Measurements from ENCODE around the gene AFDN.

The AFDN gene

GRCh38 chr6:167806061-167806700, 20.5 kb upstream of the AFDN start:
- peaks cover 6% of the 10 kb centered on the region for H3K27me3 ChIP-seq (ENCODE audit: low read depth, low read length)
- no peak overlapping the region for H3K4me3 ChIP-seq (ENCODE audit: low read depth in 1 of 2, low read length in 2 of 2)
- no peaks in the 10 kb centered on the region for H3K36me3 ChIP-seq (ENCODE audit: control insufficient read depth in 1 of 2, insufficient read depth in 2 of 2, low read length in 2 of 2)
- H3K4me1 ChIP-seq (ENCODE audit: control insufficient read depth in 1 of 2, insufficient read depth in 2 of 2, low read length in 2 of 2), result no peaks in the 10 kb centered on the region
- no peak overlapping the region for H3K27ac ChIP-seq (ENCODE audit: low read length)
- no peaks in the 10 kb centered on the region for H3K9me3 ChIP-seq (ENCODE audit: control insufficient read depth in 1 of 2, low read length in 2 of 2)

GRCh38 chr6:167807200-167807599, 19.5 kb upstream of the AFDN start:
- H3K27me3 ChIP-seq (ENCODE audit: low read depth, low read length), result peaks cover 6% of the 10 kb centered on the region
- no peak overlapping the region for H3K4me3 ChIP-seq (ENCODE audit: low read depth in 1 of 2, low read length in 2 of 2)
- H3K36me3 ChIP-seq (ENCODE audit: control insufficient read depth in 1 of 2, insufficient read depth in 2 of 2, low read length in 2 of 2), result no peaks in the 10 kb centered on the region
- H3K27ac ChIP-seq (ENCODE audit: low read length), result no peak overlapping the region
- H3K9me3 ChIP-seq (ENCODE audit: control insufficient read depth in 1 of 2, low read length in 2 of 2), result no peaks in the 10 kb centered on the region
- no peaks in the 10 kb centered on the region for H3K4me1 ChIP-seq (ENCODE audit: control insufficient read depth in 1 of 2, insufficient read depth in 2 of 2, low read length in 2 of 2)

GRCh38 chr6:167807756-167808155, 19.0 kb upstream of the AFDN start:
- Histone ChIP-seq H3K27ac (ENCODE audit: low read length) (no peak overlapping the region), H3K9me3 (ENCODE audit: control insufficient read depth in 1 of 2, low read length in 2 of 2) (no peaks in the 10 kb centered on the region), H3K27me3 (ENCODE audit: low read depth, low read length) (peaks cover 6% of the 10 kb centered on the region), H3K4me1 (ENCODE audit: control insufficient read depth in 1 of 2, insufficient read depth in 2 of 2, low read length in 2 of 2) (no peaks in the 10 kb centered on the region), H3K4me3 (ENCODE audit: low read depth in 1 of 2, low read length in 2 of 2) (no peak overlapping the region), H3K36me3 (ENCODE audit: control insufficient read depth in 1 of 2, insufficient read depth in 2 of 2, low read length in 2 of 2) (no peaks in the 10 kb centered on the region)

DNA sequence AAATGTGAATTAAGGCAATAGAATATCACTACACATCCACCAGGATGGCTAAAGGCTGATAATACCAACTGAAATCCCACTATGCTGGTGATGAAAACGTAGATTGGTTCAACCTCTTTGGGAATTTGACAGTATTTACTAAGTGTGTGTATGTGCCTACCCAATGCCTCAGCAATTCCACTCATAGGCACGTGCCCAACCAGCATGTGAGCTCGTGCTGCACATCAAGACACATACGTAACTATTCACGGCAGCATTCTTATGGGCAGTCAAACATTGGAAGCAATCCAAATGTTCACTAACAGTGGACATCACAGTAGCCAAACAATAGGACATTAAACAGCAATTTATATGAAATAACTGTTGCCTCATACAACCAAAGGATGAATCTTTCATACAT, 15.7 kb upstream of the AFDN start:
- Histone ChIP-seq H3K27ac (ENCODE audit: low read length) (no peak overlapping the region), H3K9me3 (ENCODE audit: control insufficient read depth in 1 of 2, low read length in 2 of 2) (no peaks in the 10 kb centered on the region), H3K4me1 (ENCODE audit: control insufficient read depth in 1 of 2, insufficient read depth in 2 of 2, low read length in 2 of 2) (no peaks in the 10 kb centered on the region), H3K4me3 (ENCODE audit: low read depth in 1 of 2, low read length in 2 of 2) (no peak overlapping the region), H3K27me3 (ENCODE audit: low read depth, low read length) (no peaks in the 10 kb centered on the region), H3K36me3 (ENCODE audit: control insufficient read depth in 1 of 2, insufficient read depth in 2 of 2, low read length in 2 of 2) (no peaks in the 10 kb centered on the region)

GRCh38 chr6:167811442-167812087, 15.1 kb upstream of the AFDN start:
- no peak overlapping the region for H3K27ac ChIP-seq (ENCODE audit: low read length)
- no peaks in the 10 kb centered on the region for H3K9me3 ChIP-seq (ENCODE audit: control insufficient read depth in 1 of 2, low read length in 2 of 2)
- no peak overlapping the region for H3K4me3 ChIP-seq (ENCODE audit: low read depth in 1 of 2, low read length in 2 of 2)
- no peaks in the 10 kb centered on the region for H3K4me1 ChIP-seq (ENCODE audit: control insufficient read depth in 1 of 2, insufficient read depth in 2 of 2, low read length in 2 of 2)
- no peaks in the 10 kb centered on the region for H3K36me3 ChIP-seq (ENCODE audit: control insufficient read depth in 1 of 2, insufficient read depth in 2 of 2, low read length in 2 of 2)
- no peaks in the 10 kb centered on the region for H3K27me3 ChIP-seq (ENCODE audit: low read depth, low read length)

DNA sequence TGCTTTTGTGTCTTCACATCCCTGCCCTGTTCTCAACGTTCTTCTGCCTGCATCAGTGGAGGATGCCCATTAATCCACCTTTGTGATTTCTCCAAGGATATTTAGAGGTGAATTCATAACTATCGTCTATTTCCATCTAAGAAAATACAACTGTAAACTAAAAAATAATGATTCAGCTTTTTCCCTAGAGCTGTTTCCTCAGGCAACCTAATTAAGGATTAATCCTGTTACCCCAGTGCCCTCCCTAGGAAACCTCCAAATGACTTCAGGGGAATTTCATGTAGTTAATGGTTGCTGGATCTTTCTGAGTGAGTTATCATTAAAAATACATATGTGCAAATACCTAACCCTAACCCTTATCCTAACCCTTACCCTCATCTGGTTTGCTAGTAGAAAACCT, 14.6 kb upstream of the AFDN start:
- no peaks in the 10 kb centered on the region for H3K27me3 ChIP-seq (ENCODE audit: low read depth, low read length)
- no peaks in the 10 kb centered on the region for H3K9me3 ChIP-seq (ENCODE audit: control insufficient read depth in 1 of 2, low read length in 2 of 2)
- no peak overlapping the region for H3K4me3 ChIP-seq (ENCODE audit: low read depth in 1 of 2, low read length in 2 of 2)
- no peak overlapping the region for H3K27ac ChIP-seq (ENCODE audit: low read length)
- H3K36me3 ChIP-seq (ENCODE audit: control insufficient read depth in 1 of 2, insufficient read depth in 2 of 2, low read length in 2 of 2), result no peaks in the 10 kb centered on the region
- no peaks in the 10 kb centered on the region for H3K4me1 ChIP-seq (ENCODE audit: control insufficient read depth in 1 of 2, insufficient read depth in 2 of 2, low read length in 2 of 2)

DNA sequence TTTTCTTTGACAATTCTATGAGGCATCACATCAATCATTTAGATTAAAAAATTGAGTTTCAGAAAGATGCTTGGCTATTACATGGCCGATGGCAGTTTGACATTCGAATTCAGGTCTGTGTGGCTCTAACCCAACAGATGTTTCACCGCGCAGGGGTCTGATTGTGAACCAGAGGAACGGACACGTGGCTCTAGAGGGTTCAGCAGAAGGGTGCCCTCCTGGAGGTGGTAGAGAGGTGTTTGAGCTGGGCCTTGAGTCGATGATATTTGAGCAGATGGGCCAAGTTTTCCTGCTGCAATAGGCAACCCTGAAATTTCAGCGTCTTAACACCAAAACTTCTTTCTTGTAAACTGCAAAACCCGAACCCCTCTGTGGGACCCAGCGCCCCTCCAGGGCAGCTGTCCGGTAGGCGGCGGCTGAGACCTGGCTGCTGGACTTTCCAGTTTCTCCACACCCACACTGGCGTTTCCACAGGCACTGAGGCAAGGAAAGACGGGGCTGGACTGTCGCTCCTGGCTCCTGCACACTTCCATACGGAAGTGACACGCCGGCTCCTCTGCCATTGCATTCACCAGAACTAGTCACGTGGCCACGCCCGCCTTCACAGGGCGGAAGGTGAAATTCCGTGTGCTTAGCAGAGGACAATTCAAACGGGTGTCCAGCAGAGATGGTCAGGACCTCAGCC, 11.3 kb upstream of the AFDN start:
- Histone ChIP-seq H3K27me3 (ENCODE audit: low read depth, low read length) (no peaks in the 10 kb centered on the region), H3K4me3 (ENCODE audit: low read depth in 1 of 2, low read length in 2 of 2) (no peak overlapping the region), H3K9me3 (ENCODE audit: control insufficient read depth in 1 of 2, low read length in 2 of 2) (no peaks in the 10 kb centered on the region), H3K36me3 (ENCODE audit: control insufficient read depth in 1 of 2, insufficient read depth in 2 of 2, low read length in 2 of 2) (no peaks in the 10 kb centered on the region), H3K27ac (ENCODE audit: low read length) (no peak overlapping the region), H3K4me1 (ENCODE audit: control insufficient read depth in 1 of 2, insufficient read depth in 2 of 2, low read length in 2 of 2) (no peaks in the 10 kb centered on the region)

DNA sequence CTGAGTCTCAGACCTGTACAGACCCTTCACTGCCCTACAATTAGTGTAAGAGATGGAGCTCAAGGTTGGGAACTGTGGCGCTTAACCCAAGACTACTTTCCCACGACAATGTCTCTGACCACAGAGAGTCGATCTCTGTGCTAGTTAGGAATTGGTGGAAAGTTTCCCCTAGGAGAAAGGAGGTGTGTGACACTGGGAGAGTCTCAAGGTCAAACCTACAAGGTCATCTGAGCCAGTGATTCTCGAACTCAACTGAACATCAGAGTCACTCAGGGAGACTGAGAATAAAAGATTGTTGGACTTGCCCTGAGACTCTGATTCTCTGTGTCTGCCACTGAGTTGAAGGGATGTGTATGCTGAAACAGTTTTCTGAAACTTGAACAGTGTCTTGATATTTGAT, 9.7 kb upstream of the AFDN start:
- Histone ChIP-seq H3K36me3 (ENCODE audit: control insufficient read depth in 1 of 2, insufficient read depth in 2 of 2, low read length in 2 of 2) (no peaks in the 10 kb centered on the region), H3K27ac (ENCODE audit: low read length) (no peak overlapping the region), H3K4me1 (ENCODE audit: control insufficient read depth in 1 of 2, insufficient read depth in 2 of 2, low read length in 2 of 2) (no peaks in the 10 kb centered on the region), H3K9me3 (ENCODE audit: control insufficient read depth in 1 of 2, low read length in 2 of 2) (no peaks in the 10 kb centered on the region), H3K27me3 (ENCODE audit: low read depth, low read length) (no peaks in the 10 kb centered on the region), H3K4me3 (ENCODE audit: low read depth in 1 of 2, low read length in 2 of 2) (no peak overlapping the region)

- Histone ChIP-seq H3K4me3 (ENCODE audit: low read depth in 1 of 2, low read length in 2 of 2) (no peak overlapping the region), H3K27ac (ENCODE audit: low read length) (no peak overlapping the region), H3K4me1 (ENCODE audit: control insufficient read depth in 1 of 2, insufficient read depth in 2 of 2, low read length in 2 of 2) (no peaks in the 10 kb centered on the region), H3K9me3 (ENCODE audit: control insufficient read depth in 1 of 2, low read length in 2 of 2) (no peaks in the 10 kb centered on the region), H3K27me3 (ENCODE audit: low read depth, low read length) (no peaks in the 10 kb centered on the region), H3K36me3 (ENCODE audit: control insufficient read depth in 1 of 2, insufficient read depth in 2 of 2, low read length in 2 of 2) (no peaks in the 10 kb centered on the region)
Measured at GRCh38 chr6:167817729-167818128, 9.0 kb upstream of the AFDN start.

DNA sequence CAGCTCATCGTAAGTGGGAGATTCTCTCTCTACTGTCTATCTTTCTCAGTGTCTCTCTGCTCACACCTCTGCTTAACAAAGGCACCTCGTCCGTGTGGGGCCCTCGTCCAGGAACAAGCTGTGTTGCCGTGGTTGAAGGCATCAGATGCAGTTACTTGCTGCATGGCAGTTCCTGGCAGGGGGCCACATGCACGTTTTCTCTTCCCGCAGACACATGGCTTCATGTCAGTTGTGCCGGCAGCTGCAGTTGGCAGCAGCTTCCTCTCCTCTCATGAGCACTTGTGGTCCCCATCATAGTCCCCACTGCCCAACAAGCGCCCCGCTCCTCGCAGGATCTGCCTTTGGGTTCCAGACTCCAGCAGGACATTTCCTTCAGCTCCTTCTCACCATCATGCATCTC, 7.1 kb upstream of the AFDN start:
- Histone ChIP-seq H3K4me3 (ENCODE audit: low read depth in 1 of 2, low read length in 2 of 2) (no peak overlapping the region), H3K27ac (ENCODE audit: low read length) (no peak overlapping the region), H3K27me3 (ENCODE audit: low read depth, low read length) (no peaks in the 10 kb centered on the region), H3K9me3 (ENCODE audit: control insufficient read depth in 1 of 2, low read length in 2 of 2) (no peaks in the 10 kb centered on the region), H3K36me3 (ENCODE audit: control insufficient read depth in 1 of 2, insufficient read depth in 2 of 2, low read length in 2 of 2) (no peaks in the 10 kb centered on the region), H3K4me1 (ENCODE audit: control insufficient read depth in 1 of 2, insufficient read depth in 2 of 2, low read length in 2 of 2) (peaks cover 0 to 1% of the 10 kb centered on the region in 2 donors)

GRCh38 chr6:167820681-167821080, 6.0 kb upstream of the AFDN start:
- H3K27me3 ChIP-seq (ENCODE audit: low read depth, low read length), result peaks cover 4% of the 10 kb centered on the region
- no peak overlapping the region for H3K4me3 ChIP-seq (ENCODE audit: low read depth in 1 of 2, low read length in 2 of 2)
- H3K4me1 ChIP-seq (ENCODE audit: control insufficient read depth in 1 of 2, insufficient read depth in 2 of 2, low read length in 2 of 2), result peaks cover 0 to 12% of the 10 kb centered on the region in 2 donors
- no peaks in the 10 kb centered on the region for H3K9me3 ChIP-seq (ENCODE audit: control insufficient read depth in 1 of 2, low read length in 2 of 2)
- no peak overlapping the region for H3K27ac ChIP-seq (ENCODE audit: low read length)
- no peaks in the 10 kb centered on the region for H3K36me3 ChIP-seq (ENCODE audit: control insufficient read depth in 1 of 2, insufficient read depth in 2 of 2, low read length in 2 of 2)

Data from muscle layer of duodenum (tissue), 2 donors.